ENCODE measurements around the gene SMYD3. TPM values are rescaled to one million over a fixed set of nuclear protein-coding genes. Genes with fewer than 3 reads are reported as not detected.

Gene SMYD3
- total RNA-seq, 1 donor from 2014 or later: 80.8 TPM

DNA sequence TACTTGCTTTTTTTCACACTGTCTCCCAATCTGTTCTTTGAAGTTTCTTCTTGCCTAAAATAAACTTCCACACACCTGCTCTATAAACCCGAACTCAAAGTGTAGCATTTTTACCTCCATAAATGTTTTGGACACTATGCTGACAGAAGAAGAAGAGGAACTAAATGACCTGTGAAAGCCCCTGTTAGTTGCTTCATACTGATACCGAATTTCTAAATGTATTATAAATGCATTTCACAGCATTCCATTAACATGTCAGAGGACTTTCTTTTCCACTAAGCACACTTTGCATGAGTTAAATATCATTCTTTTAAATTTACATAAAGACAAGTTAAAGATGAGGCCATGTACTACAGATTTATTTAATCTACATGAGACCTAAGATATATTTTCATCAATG is 281.0 kb downstream of the SMYD3 start:
- H2AFZ ChIP-seq (ENCODE audit: low read depth, low read length): no peak overlapping the region
- Mint-ChIP-seq H3K27ac (ENCODE audit: unreplicated experiment) (no peak overlapping the region), H3K9me3 (ENCODE audit: unreplicated experiment) (no peaks in the 10 kb centered on the region), H3K4me3 (ENCODE audit: unreplicated experiment) (no peak overlapping the region), H3K4me1 (ENCODE audit: low read depth, unreplicated experiment) (no peaks in the 10 kb centered on the region), H3K27me3 (ENCODE audit: low read depth, unreplicated experiment) (no peaks in the 10 kb centered on the region), H3K36me3 (ENCODE audit: low read depth, unreplicated experiment) (peaks cover 6% of the 10 kb centered on the region)
- no peaks in the 10 kb centered on the region for H3K27me3 ChIP-seq (ENCODE audit: insufficient read depth, low read length)
- no peaks in the 10 kb centered on the region for H3K4me1 ChIP-seq (ENCODE audit: insufficient read depth, low read length)
- DNase-seq (ENCODE audit: low read depth) (no peak), FAIRE-seq (no peak)
- H3K79me2 ChIP-seq (ENCODE audit: insufficient read depth, low read length): no peaks in the 10 kb centered on the region
- no peak overlapping the region for H3K4me2 ChIP-seq (ENCODE audit: low read length)
- no peaks in the 10 kb centered on the region for H4K20me1 ChIP-seq (ENCODE audit: insufficient read depth, low read length)
- TF ChIP-seq EZH2 (IDR thresholded peaks at IDR 0.05; ENCODE audit: insufficient read depth, low read length): no peak
- TF ChIP-seq, protein P1, sequence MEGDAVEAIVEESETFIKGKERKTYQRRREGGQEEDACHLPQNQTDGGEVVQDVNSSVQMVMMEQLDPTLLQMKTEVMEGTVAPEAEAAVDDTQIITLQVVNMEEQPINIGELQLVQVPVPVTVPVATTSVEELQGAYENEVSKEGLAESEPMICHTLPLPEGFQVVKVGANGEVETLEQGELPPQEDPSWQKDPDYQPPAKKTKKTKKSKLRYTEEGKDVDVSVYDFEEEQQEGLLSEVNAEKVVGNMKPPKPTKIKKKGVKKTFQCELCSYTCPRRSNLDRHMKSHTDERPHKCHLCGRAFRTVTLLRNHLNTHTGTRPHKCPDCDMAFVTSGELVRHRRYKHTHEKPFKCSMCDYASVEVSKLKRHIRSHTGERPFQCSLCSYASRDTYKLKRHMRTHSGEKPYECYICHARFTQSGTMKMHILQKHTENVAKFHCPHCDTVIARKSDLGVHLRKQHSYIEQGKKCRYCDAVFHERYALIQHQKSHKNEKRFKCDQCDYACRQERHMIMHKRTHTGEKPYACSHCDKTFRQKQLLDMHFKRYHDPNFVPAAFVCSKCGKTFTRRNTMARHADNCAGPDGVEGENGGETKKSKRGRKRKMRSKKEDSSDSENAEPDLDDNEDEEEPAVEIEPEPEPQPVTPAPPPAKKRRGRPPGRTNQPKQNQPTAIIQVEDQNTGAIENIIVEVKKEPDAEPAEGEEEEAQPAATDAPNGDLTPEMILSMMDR (IDR thresholded peaks at IDR 0.05; ENCODE audit: insufficient read depth, low read depth, low read length): no peak
- no peaks in the 10 kb centered on the region for H3K9me3 ChIP-seq (ENCODE audit: insufficient read depth, low read depth, low read length)
- H3K9ac ChIP-seq (ENCODE audit: low read length): no peak overlapping the region
- no peaks in the 10 kb centered on the region for H3K36me3 ChIP-seq (ENCODE audit: insufficient read depth, low read length)
- H3K4me3 ChIP-seq (ENCODE audit: insufficient read depth, low read depth, low read length): no peak overlapping the region
- no peak overlapping the region for H3K27ac ChIP-seq (ENCODE audit: low read depth, low read length)

DNA sequence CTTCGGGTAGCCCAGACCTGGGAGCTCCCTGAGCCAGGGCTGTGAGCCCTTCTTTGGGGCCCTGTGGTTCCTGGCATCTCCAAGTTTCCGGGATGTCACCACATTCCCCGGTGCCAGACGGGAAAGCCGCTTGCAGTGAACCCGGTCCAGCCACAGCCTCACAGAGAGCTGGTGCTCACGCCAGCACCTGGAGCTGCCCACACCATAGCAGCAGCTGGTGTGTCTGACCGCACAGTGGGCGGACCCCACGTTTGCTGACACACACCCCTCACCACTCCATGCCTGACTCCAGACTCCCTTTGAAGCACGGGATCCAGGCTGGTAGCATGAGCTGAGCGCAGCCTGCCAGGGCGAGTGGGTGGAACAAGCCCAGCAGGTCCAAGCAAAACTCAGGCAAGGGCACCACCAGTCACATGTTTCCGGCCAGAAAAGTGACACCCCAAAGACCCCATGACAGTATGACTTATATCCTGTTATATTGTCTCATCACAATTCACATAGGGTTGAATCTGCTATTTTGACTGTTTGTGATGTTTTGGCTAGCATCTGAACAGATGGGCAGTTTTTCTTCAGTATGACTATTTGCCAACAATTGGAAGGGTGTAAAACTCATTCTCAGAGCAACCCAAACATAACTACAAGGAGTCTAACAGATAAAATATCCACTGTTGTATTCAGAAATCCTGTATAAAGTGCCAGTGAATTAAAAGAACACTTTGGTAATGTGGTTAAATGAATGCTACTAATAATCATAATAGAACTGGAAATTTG is 285.4 kb downstream of the SMYD3 start:
- H3K4me3 Mint-ChIP-seq (ENCODE audit: unreplicated experiment): no peak overlapping the region
- H3K27me3 ChIP-seq (ENCODE audit: insufficient read depth, low read length): no peaks in the 10 kb centered on the region
- no peak overlapping the region for H3K9ac ChIP-seq (ENCODE audit: low read length)
- peaks cover 3% of the 10 kb centered on the region for H3K36me3 Mint-ChIP-seq (ENCODE audit: low read depth, unreplicated experiment)
- FAIRE-seq (no peak), DNase-seq (ENCODE audit: low read depth) (no peak)
- peaks cover 4% of the 10 kb centered on the region for H3K9me3 ChIP-seq (ENCODE audit: insufficient read depth, low read depth, low read length)
- H3K79me2 ChIP-seq (ENCODE audit: insufficient read depth, low read length): no peaks in the 10 kb centered on the region
- H3K27ac Mint-ChIP-seq (ENCODE audit: unreplicated experiment): no peak overlapping the region
- no peak for TF ChIP-seq EZH2 (IDR thresholded peaks at IDR 0.05; ENCODE audit: insufficient read depth, low read length)
- TF ChIP-seq, protein P1 (IDR thresholded peaks at IDR 0.05; ENCODE audit: insufficient read depth, low read depth, low read length): no peak
- H3K36me3 ChIP-seq (ENCODE audit: insufficient read depth, low read length): no peaks in the 10 kb centered on the region
- H4K20me1 ChIP-seq (ENCODE audit: insufficient read depth, low read length): no peaks in the 10 kb centered on the region
- H3K4me2 ChIP-seq (ENCODE audit: low read length): no peak overlapping the region
- H3K27ac ChIP-seq (ENCODE audit: low read depth, low read length): no peak overlapping the region
- no peaks in the 10 kb centered on the region for H3K9me3 Mint-ChIP-seq (ENCODE audit: unreplicated experiment)
- H3K4me3 ChIP-seq (ENCODE audit: insufficient read depth, low read depth, low read length): no peak overlapping the region
- no peak overlapping the region for H2AFZ ChIP-seq (ENCODE audit: low read depth, low read length)
- peaks cover 21% of the 10 kb centered on the region for H3K4me1 Mint-ChIP-seq (ENCODE audit: low read depth, unreplicated experiment)
- no peaks in the 10 kb centered on the region for H3K27me3 Mint-ChIP-seq (ENCODE audit: low read depth, unreplicated experiment)
- H3K4me1 ChIP-seq (ENCODE audit: insufficient read depth, low read length): peaks cover 10% of the 10 kb centered on the region

DNA sequence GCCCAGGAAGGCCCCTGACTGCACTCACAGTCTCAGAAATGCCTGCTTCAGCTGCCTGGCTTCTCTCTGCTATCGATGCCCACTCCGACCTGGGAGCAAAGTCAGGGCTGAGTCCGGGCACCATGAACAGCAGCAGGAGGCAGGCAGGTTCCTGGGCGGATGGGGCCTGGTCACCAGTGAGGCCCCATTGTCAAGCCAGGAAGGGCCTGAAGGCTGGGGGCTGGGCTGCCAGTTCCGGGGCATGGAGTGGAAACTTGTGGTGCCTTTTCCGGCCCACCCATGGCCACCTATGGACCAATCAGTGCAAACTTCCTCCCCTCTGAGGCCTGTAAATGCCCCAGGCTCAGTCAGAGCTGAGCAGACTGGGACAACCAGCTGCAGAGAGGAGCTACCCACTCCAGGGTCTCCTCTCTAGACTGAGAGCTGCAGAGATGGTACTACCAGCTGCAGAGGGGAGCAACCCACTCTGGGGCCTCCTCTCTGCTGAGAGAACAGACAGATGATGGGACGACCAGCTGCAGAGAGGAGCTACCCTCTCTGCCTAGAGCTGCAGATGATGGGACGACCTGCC is 286.5 kb downstream of the SMYD3 start:
- Histone ChIP-seq H3K27me3 (ENCODE audit: insufficient read depth, low read length) (no peaks in the 10 kb centered on the region), H2AFZ (ENCODE audit: low read depth, low read length) (no peak overlapping the region), H3K9ac (ENCODE audit: low read length) (no peak overlapping the region), H3K36me3 (ENCODE audit: insufficient read depth, low read length) (no peaks in the 10 kb centered on the region), H3K79me2 (ENCODE audit: insufficient read depth, low read length) (no peaks in the 10 kb centered on the region), H3K4me3 (ENCODE audit: insufficient read depth, low read depth, low read length) (no peak overlapping the region), H4K20me1 (ENCODE audit: insufficient read depth, low read length) (no peaks in the 10 kb centered on the region), H3K4me2 (ENCODE audit: low read length) (no peak overlapping the region), H3K9me3 (ENCODE audit: insufficient read depth, low read depth, low read length) (peaks cover 4% of the 10 kb centered on the region), H3K27ac (ENCODE audit: low read depth, low read length) (no peak overlapping the region), H3K4me1 (ENCODE audit: insufficient read depth, low read length) (peaks cover 12% of the 10 kb centered on the region)
- FAIRE-seq: no peak
- Mint-ChIP-seq H3K36me3 (ENCODE audit: low read depth, unreplicated experiment) (peaks cover 3% of the 10 kb centered on the region), H3K4me1 (ENCODE audit: low read depth, unreplicated experiment) (peaks cover 23% of the 10 kb centered on the region), H3K9me3 (ENCODE audit: unreplicated experiment) (no peaks in the 10 kb centered on the region), H3K27ac (ENCODE audit: unreplicated experiment) (no peak overlapping the region), H3K27me3 (ENCODE audit: low read depth, unreplicated experiment) (no peaks in the 10 kb centered on the region), H3K4me3 (ENCODE audit: unreplicated experiment) (no peak overlapping the region)
- no peak for TF ChIP-seq EZH2 (IDR thresholded peaks at IDR 0.05; ENCODE audit: insufficient read depth, low read length)
- TF ChIP-seq, protein P1 (IDR thresholded peaks at IDR 0.05; ENCODE audit: insufficient read depth, low read depth, low read length): no peak
- DNase-seq (ENCODE audit: low read depth): no peak

All from astrocyte (in vitro differentiated cells and primary cell).